Loucy (cell line): Measurements from ENCODE around the gene INS.

Source experiments
- H2AFZ ChIP-seq: fragments of 200-600 bp; sonication (generic); 2 replicates; pipeline ENCODE4 v1.6.0; 2016; ENCODE audit warnings: antibody characterized with exemption, mild to moderate bottlenecking, low read length, moderate library complexity
- H3F3A ChIP-seq: fragments of 200-600 bp; 2 replicates; pipeline ENCODE4 v1.6.0; 2016; ENCODE audit warnings: antibody characterized with exemption, low read depth, mild to moderate bottlenecking
- H3K27me3 ChIP-seq: fragments of 200-600 bp; sonication (generic); 2 replicates; pipeline ENCODE4 v1.6.1; 2014; ENCODE audit warnings: low read length, mild to moderate bottlenecking; ENCODE audit not compliant: insufficient read depth, poor library complexity, severe bottlenecking
- H3K36me3 ChIP-seq: fragments of 200-600 bp; sonication (generic); 2 replicates; pipeline ENCODE4 v1.6.1; 2016; ENCODE audit warnings: low read length; ENCODE audit not compliant: insufficient read depth
- H3K4me1 ChIP-seq: fragments of 200-600 bp; sonication (generic); 2 replicates; pipeline ENCODE4 v1.5.1; 2014; ENCODE audit warnings: low read length, mild to moderate bottlenecking; ENCODE audit not compliant: insufficient read depth, poor library complexity, severe bottlenecking
- H3K4me2 ChIP-seq: fragments of 200-600 bp; sonication (generic); 2 replicates; pipeline ENCODE4 v1.6.0; 2014; ENCODE audit warnings: antibody characterized with exemption, low read length, low read depth, mild to moderate bottlenecking; ENCODE audit not compliant: poor library complexity, severe bottlenecking
- H3K4me3 ChIP-seq: fragments of 200-600 bp; sonication (generic); 2 replicates; pipeline ENCODE4 v1.5.1; 2014; ENCODE audit warnings: low read length, mild to moderate bottlenecking, mixed read lengths; ENCODE audit not compliant: poor library complexity, severe bottlenecking
- H3K79me2 ChIP-seq: fragments of 200-600 bp; sonication (generic); 2 replicates; pipeline ENCODE4 v1.6.1; 2014; ENCODE audit warnings: low read length; ENCODE audit not compliant: insufficient read depth
- H3K9ac ChIP-seq: fragments of 200-600 bp; sonication (generic); 2 replicates; pipeline ENCODE4 v1.6.0; 2014; ENCODE audit warnings: mild to moderate bottlenecking, low read depth, low read length, moderate library complexity; ENCODE audit not compliant: poor library complexity, severe bottlenecking
- H3K9me2 ChIP-seq: fragments of 200-600 bp; sonication (generic); replicated peaks from 2 replicates; pipeline ENCODE4 v1.6.1; 2016; ENCODE audit warnings: low read depth, low read length, mixed read lengths
- H3K9me3 ChIP-seq: fragments of 200-600 bp; sonication (generic); 2 replicates; pipeline ENCODE4 v1.6.1; 2014; ENCODE audit warnings: mild to moderate bottlenecking, antibody characterized with exemption, low read length, low read depth; ENCODE audit not compliant: insufficient read depth
- H4K20me1 ChIP-seq: fragments of 200-600 bp; sonication (generic); 2 replicates; pipeline ENCODE4 v1.6.0; 2014; ENCODE audit warnings: antibody characterized with exemption, low read length, mild to moderate bottlenecking; ENCODE audit not compliant: insufficient read depth, poor library complexity, severe bottlenecking
- CTCF ChIP-seq: fragments of 200-600 bp; sonication (generic); conservative IDR thresholded peaks from 2 replicates; pipeline ENCODE4 v1.5.1; 2014; ENCODE audit warnings: mild to moderate bottlenecking, antibody characterized with exemption, low read length
- EZH2phosphoT487 ChIP-seq: fragments of 200-600 bp; IDR thresholded peaks from 2 replicates; pipeline ENCODE4 v1.6.1; 2018; ENCODE audit warnings: antibody characterized with exemption, mild to moderate bottlenecking, moderate library complexity, borderline replicate concordance

INS gene

GRCh38 chr11:2200536-2200935 is 39.5 kb upstream of the INS start:
- no peak overlapping the region for H3K4me2 ChIP-seq
- H3F3A ChIP-seq = no peaks in the 10 kb centered on the region

GRCh38 chr11:2199466-2200341 is 38.7 kb upstream of the INS start:
- Histone ChIP-seq H3K4me1 (peaks cover 7% of the 10 kb centered on the region), H3K36me3 (no peaks in the 10 kb centered on the region), H3K9me3 (no peaks in the 10 kb centered on the region), H3K4me3 (no peak overlapping the region), H2AFZ (no peak overlapping the region), H3K4me2 (no peak overlapping the region), H4K20me1 (no peaks in the 10 kb centered on the region), H3K27me3 (peaks cover 8% of the 10 kb centered on the region), H3K9me2 (no peaks in the 10 kb centered on the region), H3F3A (no peaks in the 10 kb centered on the region), H3K9ac (no peak overlapping the region), H3K79me2 (no peaks in the 10 kb centered on the region)
- no peak for TF ChIP-seq EZH2phosphoT487
- TF ChIP-seq CTCF = no peak

More at GRCh38 chr11:2200536-2200935, 39.5 kb upstream of the INS start:
- Histone ChIP-seq H3K9me3 (no peaks in the 10 kb centered on the region), H2AFZ (no peak overlapping the region), H3K4me1 (peaks cover 4% of the 10 kb centered on the region), H3K79me2 (no peaks in the 10 kb centered on the region), H3K9ac (no peak overlapping the region), H3K9me2 (no peaks in the 10 kb centered on the region), H3K4me3 (no peak overlapping the region), H4K20me1 (no peaks in the 10 kb centered on the region), H3K36me3 (no peaks in the 10 kb centered on the region), H3K27me3 (peaks cover 8% of the 10 kb centered on the region)
- TF ChIP-seq CTCF = no peak
- TF ChIP-seq EZH2phosphoT487 = no peak

- Histone ChIP-seq H3K9ac (no peak overlapping the region), H3K4me2 (no peak overlapping the region), H3F3A (no peaks in the 10 kb centered on the region), H2AFZ (no peak overlapping the region), H3K27me3 (peaks cover 8% of the 10 kb centered on the region), H3K36me3 (no peaks in the 10 kb centered on the region), H3K9me2 (no peaks in the 10 kb centered on the region), H4K20me1 (no peaks in the 10 kb centered on the region), H3K79me2 (no peaks in the 10 kb centered on the region), H3K9me3 (no peaks in the 10 kb centered on the region), H3K4me3 (no peak overlapping the region), H3K4me1 (peaks cover 7% of the 10 kb centered on the region)
- no peak for TF ChIP-seq EZH2phosphoT487
- TF ChIP-seq CTCF = no peak
These were observed 37.8 kb upstream of the INS start for GRCh38 chr11:2198621-2199365.
